Stimulated activated CD4-positive, alpha-beta T cell treated with anti-CD3 and anti-CD28 coated beads, Interleukin-1b, Interleukin-23, amount 100 ng/mL, for 1 hour (primary cell): ENCODE measurements around the gene SGMS1.
"Not testable (repeated sequence)": the region's sequence is repeated elsewhere in the genome, so short reads cannot be mapped to it uniquely, and the experiment has no call there.

Experiments used
- DNase-seq, 2 donors: peaks; one replicate each; pipeline ENCODE4 v3.0.0-alpha.2; 2020; ENCODE audit warnings: low read depth in 2 of 2

SGMS1 gene

DNA sequence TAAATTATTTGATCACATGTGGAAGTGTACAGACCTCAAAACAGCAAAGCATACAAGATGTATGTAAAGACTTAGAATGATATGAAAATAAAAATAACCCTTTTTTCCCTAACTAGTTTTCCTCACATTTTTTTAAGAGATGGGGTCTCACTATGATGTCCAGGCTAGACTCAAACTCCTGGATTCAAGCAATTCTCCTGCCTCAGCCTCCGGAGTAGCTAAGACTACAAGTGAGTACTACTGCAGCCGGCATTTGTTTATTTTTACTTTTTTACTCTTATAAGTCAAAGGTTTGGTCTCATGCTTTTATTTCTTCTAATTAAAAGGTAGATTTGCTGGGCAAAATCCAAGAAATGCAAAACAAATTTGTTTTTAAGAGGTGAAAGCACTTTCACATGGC lies 248.0 kb downstream of the SGMS1 start:
- no peak for DNase-seq

DNA sequence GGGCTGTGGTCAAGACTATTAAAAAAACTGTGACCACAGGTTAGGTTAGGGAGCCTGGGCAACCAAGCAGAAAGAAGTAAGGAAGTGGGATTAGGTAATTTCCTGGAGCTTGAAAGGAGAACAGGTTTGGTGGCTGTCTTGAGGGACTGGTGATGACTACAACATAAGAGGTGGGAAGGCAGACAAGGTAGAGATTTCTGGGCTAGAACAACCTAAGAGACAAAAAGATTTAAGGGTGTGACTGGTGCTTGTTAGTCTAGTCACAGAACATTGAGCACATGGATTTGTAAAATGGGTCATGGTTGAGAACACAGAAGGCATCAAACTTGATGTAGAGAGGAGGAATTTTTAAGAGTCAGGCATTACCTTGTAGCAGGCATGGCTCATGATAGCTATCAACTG lies 248.7 kb downstream of the SGMS1 start:
- DNase-seq = no peak

- no peak for DNase-seq
These were observed 249.8 kb downstream of the SGMS1 start for GRCh38 chr10:50373821-50374501.

- no peak for DNase-seq
These were observed 253.8 kb downstream of the SGMS1 start for GRCh38 chr10:50369931-50370330.

- no peak for DNase-seq
These were observed 256.0 kb downstream of the SGMS1 start for GRCh38 chr10:50367732-50368131.

DNA sequence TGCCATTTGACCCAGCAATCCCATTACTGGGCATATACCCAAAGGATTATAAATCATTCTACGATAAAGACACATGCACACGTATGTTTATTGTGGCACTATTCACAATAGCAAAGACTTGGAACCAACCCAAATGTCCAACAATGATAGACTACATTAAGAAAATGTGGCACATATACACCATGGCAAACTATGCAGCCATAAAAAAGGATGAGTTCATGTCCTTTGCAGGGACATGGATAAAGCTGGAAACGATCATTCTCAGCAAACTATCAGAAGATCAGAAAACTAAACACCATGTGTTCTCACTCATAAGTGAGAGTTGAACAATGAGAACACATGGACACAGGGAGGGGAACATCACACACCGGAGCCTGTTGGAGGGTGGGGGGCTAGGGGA lies 257.3 kb downstream of the SGMS1 start:
- not testable (repeated sequence) for DNase-seq

- not testable (repeated sequence) for DNase-seq
These were observed 259.0 kb downstream of the SGMS1 start for GRCh38 chr10:50364730-50365129.

DNA sequence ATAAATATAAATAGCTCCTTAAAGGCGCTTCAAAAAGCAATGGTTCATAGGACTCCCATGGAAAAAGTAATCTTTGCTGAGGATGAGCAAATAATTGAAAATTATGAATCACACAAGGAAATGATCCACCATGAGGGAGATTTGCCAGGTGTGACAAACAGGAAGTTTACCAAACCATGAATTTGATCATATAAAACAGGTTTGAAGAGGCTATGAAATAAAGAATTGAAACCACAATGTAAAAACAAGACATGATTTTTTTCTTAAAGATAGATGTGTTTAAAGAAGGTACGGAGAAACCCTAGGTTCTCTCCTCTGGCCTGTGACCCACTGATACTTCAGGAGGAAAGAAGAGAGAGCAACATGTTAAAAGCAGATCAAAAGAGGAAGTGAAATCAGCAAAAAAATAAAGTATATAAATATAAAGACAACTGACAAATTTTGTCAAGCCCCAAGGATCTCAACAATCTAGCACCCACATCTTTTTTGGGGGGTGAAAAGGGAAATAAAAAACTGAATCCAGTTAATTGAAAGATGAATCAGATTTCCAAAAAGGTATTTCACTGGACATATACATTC lies 261.1 kb downstream of the SGMS1 start:
- DNase-seq = no peak

DNA sequence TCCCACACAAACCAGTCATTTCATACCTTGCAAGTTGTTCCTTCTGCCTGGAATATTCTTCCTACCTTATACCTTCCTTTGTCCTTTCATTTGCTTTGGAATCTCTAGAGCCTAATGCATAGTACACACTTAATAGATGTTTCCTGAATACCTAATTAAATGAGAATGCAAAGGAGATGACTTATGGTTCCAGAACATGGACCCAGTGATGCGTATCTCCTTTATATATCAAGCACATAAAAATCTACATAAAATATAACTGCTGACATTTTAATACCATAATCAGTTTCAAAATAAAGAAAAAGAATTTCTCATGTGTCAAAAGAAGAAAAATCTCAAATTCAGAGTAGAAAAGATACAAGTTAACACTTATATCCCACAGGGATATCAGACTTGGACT lies 261.8 kb downstream of the SGMS1 start:
- DNase-seq = no peak

- no peak for DNase-seq
These were observed 263.5 kb downstream of the SGMS1 start for GRCh38 chr10:50360077-50360850.

- no peak for DNase-seq
These were observed 264.6 kb downstream of the SGMS1 start for GRCh38 chr10:50358925-50359687.

DNA sequence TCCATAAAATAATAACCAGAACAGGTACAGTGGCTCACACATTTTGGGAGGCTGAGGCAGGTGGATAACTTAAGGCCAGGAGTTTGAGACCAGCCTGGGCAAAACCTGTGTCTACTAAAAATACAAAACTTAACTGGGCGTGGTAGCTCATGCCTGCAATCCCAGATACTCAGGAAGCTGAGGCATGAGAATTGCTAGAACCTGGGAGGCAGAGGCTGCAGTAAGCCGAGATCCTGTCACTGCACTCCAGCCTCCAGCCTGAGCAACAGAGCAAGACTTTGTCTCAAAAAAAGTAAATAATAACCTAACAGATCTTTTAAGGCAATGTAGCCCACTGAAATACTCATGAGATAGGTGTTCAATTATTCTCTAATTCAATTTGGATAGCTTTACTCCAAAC lies 265.3 kb downstream of the SGMS1 start:
- no peak for DNase-seq

DNA sequence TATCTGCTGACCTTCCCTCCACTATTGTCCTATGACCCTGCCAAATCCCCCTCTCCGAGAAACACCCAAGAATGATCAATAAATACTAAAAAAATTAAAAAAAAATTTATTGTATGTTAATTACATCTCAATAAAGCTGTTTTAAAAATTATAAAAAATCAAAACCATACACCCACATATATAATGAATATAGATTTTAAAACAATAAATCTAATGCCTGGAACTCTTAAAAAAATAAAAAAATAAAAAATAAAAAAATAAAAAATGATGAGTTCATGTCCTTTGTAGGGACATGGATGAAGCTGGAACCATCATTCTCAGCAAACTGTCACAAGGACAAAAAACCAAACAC lies 267.3 kb downstream of the SGMS1 start:
- DNase-seq = not testable (repeated sequence)

GRCh38 chr10:50355693-50356480 lies 267.9 kb downstream of the SGMS1 start:
- not testable (repeated sequence) for DNase-seq

- DNase-seq = no peak
These were observed 272.1 kb downstream of the SGMS1 start for GRCh38 chr10:50351483-50352146.

GRCh38 chr10:50350366-50350765 lies 273.4 kb downstream of the SGMS1 start:
- DNase-seq = no peak

- DNase-seq = no peak
These were observed 274.2 kb downstream of the SGMS1 start for GRCh38 chr10:50349554-50349953.

- no peak for DNase-seq
These were observed 276.4 kb downstream of the SGMS1 start for GRCh38 chr10:50347394-50347802.

DNA sequence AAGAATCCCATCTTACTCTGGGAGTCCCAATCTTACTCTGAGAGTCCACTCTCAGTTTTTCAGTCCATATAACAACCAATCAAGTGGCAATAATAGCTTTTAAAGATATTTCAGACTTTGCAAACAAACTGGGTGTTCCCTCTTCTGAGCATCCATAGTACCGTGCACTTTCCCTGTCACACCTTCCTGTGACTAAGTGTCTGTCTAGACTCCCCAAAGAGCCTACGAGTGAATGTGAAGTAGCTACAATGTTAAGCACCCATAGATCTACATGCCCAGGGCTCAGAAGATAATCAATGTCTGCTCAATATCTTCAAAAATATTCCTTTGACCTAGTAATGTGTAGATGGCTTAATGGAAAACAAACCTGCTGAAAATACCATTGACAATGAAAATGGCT lies 276.8 kb downstream of the SGMS1 start:
- no peak for DNase-seq

- DNase-seq = no peak
These were observed 278.2 kb downstream of the SGMS1 start for GRCh38 chr10:50345545-50345944.
